ENCODE data around the gene HHAT. TPM values are rescaled to one million over a fixed set of nuclear protein-coding genes. Genes with fewer than 3 reads are reported as not detected.

Gene HHAT
- total and polyA plus RNA-seq, 2 of the 13 experiments (the other 11 are each of a cell fraction or from before 2014, with no cell fraction given), result 2.6 to 4.9 TPM

DNA sequence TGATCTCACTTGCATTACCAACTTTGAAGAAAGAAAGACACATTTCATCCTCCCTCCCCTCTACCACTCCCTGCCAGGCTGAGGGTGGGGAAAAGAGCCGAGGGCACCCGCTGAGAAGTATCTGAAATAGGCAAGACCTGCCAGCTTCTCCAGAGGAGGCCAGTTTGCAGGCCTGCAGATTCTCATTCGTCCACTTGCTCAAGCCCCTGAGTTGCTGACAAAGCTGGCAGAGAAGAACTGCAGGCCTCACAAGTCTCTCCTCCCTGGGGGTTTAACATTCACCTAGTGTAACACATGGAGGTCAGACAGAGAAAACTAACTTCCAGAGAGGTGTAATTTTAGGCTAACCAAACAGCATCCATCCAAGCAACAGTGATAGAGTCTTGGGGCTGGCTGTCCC is 376.4 kb downstream of the HHAT start:
- H2AFZ ChIP-seq (ENCODE audit: low read length), result no peak overlapping the region
- H3K27ac ChIP-seq (ENCODE audit: extremely low read length, insufficient read depth, low read length), result no peak overlapping the region
- ATAC-seq (no peak), DNase-seq (ENCODE audit: low spot score) (no peak), FAIRE-seq (no peak)
- in situ Hi-C loops (cut with HindIII; ENCODE audit: extremely low pct_ligation_motif_present, low pct_unique_long_range_greater_than_20kb), result loop anchor here (10.0 kb wide), 1 partner anchor 430 kb away; the partner anchor contains the start of gene KCNH1
- H3K4me1 ChIP-seq (ENCODE audit: insufficient read depth, low read length), result no peaks in the 10 kb centered on the region
- TF ChIP-seq, protein P1, sequence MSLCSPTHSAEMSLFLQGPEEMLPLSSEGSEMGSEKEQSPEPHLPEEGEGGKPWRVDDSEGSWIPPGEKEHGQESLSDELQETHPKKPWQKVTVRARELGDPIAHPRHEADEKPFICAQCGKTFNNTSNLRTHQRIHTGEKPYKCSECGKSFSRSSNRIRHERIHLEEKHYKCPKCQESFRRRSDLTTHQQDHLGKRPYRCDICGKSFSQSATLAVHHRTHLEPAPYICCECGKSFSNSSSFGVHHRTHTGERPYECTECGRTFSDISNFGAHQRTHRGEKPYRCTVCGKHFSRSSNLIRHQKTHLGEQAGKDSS (CRISPR knock-in tag; IDR thresholded peaks at IDR 0.05; ENCODE audit: borderline replicate concordance, low read depth), result no peak
- no peak for TF ChIP-seq HHEX (CRISPR knock-in tag; IDR thresholded peaks at IDR 0.05)
- TF ChIP-seq, protein P2, sequence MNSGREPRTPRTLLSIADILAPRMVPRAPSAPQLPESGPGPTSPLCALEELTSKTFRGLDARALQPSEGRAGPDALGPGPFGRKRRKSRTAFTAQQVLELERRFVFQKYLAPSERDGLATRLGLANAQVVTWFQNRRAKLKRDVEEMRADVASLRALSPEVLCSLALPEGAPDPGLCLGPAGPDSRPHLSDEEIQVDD (CRISPR knock-in tag; IDR thresholded peaks at IDR 0.05; ENCODE audit: borderline replicate concordance), result no peak
- no peak for TF ChIP-seq KLF12 (CRISPR knock-in tag; IDR thresholded peaks at IDR 0.05; ENCODE audit: borderline replicate concordance)
- TF ChIP-seq ZFP36L1 (CRISPR knock-in tag; IDR thresholded peaks at IDR 0.05), result no peak
- TF ChIP-seq ZNF546 (CRISPR knock-in tag; conservative IDR thresholded peaks at IDR 0.05), result no peak
- no peak for TF ChIP-seq ZNF724P (CRISPR knock-in tag; IDR thresholded peaks at IDR 0.05; ENCODE audit: borderline replicate concordance)
- TF ChIP-seq, protein P3, sequence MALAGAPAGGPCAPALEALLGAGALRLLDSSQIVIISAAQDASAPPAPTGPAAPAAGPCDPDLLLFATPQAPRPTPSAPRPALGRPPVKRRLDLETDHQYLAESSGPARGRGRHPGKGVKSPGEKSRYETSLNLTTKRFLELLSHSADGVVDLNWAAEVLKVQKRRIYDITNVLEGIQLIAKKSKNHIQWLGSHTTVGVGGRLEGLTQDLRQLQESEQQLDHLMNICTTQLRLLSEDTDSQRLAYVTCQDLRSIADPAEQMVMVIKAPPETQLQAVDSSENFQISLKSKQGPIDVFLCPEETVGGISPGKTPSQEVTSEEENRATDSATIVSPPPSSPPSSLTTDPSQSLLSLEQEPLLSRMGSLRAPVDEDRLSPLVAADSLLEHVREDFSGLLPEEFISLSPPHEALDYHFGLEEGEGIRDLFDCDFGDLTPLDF (CRISPR knock-in tag; IDR thresholded peaks at IDR 0.05), result no peak
- POLR2A ChIA-PET, result no interaction called here
- no peaks in the 10 kb centered on the region for H3K79me2 ChIP-seq (ENCODE audit: insufficient read depth, low read length)
- no peak overlapping the region for H3K9ac ChIP-seq (ENCODE audit: insufficient read depth, low read depth, low read length)
- WGBS (ENCODE audit: low lambda C conversion rate), result 6% methylated on average over 3 of the region's 3 CpGs
- intact Hi-C loops (cut with micrococcal nuclease; ENCODE audit: unreplicated experiment), result no loop called here
- H3K9me3 ChIP-seq (ENCODE audit: low read length), result no peaks in the 10 kb centered on the region
- no TSS peak for BruUV-seq (replicated peaks)
- CTCF ChIA-PET (ENCODE audit: low intra/inter-chr PET ratio, low total read pairs), result no interaction called here
- H3K36me3 ChIP-seq (replicated peaks in 1 of 2; ENCODE audit: control insufficient read depth in 1 of 2, insufficient read depth in 2 of 2, low read length in 2 of 2), result no peaks in the 10 kb centered on the region
- H3K4me3 ChIP-seq (replicated peaks in 1 of 3; ENCODE audit: insufficient read depth in 1 of 3, low read depth in 2 of 3, low read length in 3 of 3), result no peak overlapping the region
- no peaks in the 10 kb centered on the region for H3K27me3 ChIP-seq (ENCODE audit: control insufficient read depth in 1 of 2, insufficient read depth in 2 of 2, low read length in 2 of 2)
- no peak overlapping the region for H3K4me2 ChIP-seq (ENCODE audit: low read depth, low read length)
- H4K20me1 ChIP-seq (ENCODE audit: insufficient read depth, low read length), result no peaks in the 10 kb centered on the region
